T1000 (cell line): ENCODE data around the gene SNX8.
A peak's percentile ranks its signal among the peaks of the same experiment; 100 is the strongest.
"Not testable (repeated sequence)": the region's sequence is repeated elsewhere in the genome, so short reads cannot be mapped to it uniquely, and the experiment has no call there.

ENCODE experiments used
- DNase-seq: peaks from one replicate; lab custom pipeline; 2025; ENCODE audit warnings: mixed read lengths; lab: John Stamatoyannopoulos, UW

The SNX8 gene

DNA sequence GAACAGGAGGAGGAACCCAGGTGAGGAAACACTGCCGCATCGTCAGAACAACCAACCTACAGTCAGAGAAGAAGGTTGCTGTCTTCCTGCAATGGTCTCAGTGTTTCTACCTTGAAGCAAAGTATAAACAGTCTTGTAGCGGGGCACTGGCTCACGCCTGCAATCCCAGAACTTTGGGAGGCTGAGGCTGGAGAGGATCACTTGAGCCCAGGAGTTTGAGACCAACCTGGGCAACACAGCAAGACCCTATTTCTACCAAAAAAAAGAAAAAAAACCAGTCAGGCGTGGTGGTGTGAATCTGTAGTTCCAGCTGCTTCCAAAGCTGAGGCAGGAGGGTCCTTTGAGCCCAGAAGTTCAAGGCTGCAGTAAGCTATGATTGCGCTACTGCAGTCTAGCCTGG, 23.4 kb downstream of the SNX8 start:
- DNase-seq: no peak

DNA sequence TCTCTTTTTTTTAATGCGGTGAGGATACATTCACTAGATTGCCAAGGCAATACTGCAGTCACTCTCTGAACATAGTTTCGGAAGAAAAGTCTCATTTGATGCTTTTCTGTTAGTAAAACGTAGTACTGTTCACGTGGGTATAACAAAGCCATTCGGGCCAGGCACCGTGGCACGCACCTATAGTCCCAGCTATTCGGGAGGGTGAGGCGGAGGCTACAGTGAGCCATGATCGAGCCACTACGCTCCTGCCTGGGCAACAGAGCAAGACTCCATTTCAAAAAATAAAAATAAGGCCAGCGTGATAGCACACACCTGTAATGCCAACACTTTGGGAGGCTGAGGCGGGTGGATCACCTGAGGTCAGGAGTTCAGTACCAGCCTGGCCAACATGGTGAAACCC, 24.6 kb downstream of the SNX8 start:
- DNase-seq: no peak

DNA sequence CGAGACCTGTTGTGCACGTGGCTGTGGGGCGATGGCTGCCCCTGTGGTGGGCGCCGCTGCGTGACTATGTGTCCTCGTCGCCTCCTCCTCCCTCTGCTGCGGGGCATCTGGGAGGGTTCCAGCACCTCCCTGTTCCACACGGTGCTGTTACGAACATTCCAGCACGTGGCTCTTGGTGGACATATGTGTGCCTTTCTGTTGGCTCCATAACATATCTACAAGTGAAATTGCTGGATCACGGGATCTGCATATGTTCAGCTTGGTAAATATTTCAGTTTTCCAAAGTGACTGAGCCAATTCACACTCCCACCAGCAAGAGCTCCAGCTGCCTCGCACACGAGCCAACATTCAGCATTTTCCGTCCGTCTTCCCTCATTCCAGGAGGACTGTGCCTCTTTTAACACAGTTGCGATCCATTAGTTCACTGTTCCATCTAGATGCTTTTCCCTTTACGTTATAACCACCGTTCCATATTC, 25.1 kb downstream of the SNX8 start:
- DNase-seq: no peak

DNA sequence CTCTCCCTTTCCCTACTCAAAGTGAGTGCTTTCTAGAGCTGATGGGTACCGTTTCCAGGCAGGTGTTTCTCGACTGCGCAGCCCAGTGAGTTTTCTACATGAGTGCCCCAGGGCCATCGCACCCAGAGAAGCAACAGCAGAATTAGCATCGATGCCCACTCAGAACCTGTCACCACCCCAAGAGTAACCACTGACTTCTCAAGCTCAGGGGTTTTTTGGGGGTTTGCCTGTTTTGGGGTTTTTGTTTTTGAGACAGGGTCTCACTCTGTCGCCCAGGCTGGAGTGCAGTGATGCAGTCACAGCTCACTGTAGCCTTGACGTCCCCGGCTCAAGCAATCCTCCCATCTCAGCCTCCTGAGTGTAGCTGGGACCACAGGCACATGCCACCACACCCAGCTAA, 25.7 kb downstream of the SNX8 start:
- no peak for DNase-seq

DNA sequence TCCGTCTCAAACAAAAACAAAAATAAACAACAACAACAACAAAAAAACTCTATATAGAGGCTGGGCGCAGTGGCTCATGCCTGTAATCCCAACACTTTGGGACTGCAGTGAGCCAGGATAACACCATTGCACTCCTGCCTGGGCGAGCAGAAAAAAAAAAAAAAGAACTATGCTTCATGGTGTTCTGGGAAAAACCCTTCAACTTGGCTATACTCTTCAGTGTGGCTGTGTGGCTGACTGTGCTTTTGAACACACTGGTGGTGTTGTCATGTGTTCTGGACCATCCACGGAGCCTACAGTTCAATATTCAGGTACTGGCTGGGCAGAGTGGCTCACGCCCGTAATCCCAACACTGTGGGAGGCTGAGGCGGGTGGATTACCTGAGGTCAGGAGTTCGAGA, 26.5 kb downstream of the SNX8 start:
- no peak for DNase-seq

DNA sequence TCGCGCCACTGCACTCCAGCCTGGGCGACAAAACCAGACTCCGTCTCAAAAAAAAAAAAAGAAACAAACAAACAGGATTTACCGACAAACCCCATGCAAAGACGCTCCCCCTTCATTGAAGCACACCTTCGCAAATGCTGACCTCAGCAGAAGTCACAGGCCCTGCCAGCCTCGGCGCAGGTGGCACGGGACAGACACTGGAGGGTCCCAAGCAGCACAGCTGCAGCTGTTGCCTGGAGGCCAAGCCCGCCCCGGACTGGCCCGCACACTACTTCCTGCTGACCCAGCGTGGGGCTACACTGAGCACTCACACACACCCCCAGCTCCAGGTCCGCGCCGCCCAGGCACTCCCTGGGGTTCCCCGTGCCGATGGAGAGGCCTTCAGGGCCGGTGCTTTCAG, 31.2 kb downstream of the SNX8 start:
- DNase-seq: no peak

DNA sequence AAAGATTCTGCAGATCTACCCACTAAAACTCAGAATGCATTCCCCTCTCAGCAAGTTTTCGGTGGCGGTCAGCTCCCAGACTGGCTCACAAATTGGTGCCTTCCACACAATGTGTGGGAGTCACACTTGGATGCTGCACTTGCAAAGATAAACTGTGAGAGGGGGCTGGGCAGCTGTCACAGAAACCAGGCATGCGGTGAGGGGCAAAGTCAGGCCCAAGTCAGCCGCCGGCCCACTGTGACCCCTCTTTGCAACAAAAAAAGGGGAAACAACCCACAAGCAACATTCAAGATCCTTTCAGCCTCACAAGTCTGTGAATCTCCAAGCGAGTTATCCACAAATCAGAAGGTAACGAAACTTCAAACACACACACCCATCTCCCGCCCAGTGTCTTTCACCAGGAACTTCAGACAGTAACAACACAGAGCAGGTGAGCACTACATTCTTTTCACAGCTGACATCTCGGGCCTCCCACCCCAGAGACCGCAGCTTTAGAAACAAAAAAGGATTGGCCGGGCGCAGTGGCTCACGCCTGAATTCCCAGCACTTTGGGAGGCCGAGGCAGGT, 32.0 kb downstream of the SNX8 start:
- no peak for DNase-seq

DNA sequence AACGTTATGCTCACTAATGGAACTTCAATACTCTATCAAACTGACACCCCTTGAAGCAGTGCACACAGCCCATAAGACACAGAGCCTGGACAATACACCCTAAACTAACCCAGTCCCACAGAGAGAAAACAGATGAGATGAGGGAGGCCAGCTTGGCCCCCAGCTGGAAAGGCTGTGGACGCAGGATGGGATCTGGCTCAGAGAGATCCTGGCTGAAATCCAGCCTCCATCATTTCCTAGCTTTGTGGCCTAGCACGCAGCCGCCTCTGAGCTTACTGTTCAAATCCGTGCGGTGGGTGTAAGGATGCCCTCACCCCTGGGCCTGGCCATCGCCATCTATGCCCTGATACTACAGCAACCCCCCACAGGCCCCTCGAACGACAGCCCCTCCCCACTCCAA, 32.7 kb downstream of the SNX8 start:
- DNase-seq: no peak

DNA sequence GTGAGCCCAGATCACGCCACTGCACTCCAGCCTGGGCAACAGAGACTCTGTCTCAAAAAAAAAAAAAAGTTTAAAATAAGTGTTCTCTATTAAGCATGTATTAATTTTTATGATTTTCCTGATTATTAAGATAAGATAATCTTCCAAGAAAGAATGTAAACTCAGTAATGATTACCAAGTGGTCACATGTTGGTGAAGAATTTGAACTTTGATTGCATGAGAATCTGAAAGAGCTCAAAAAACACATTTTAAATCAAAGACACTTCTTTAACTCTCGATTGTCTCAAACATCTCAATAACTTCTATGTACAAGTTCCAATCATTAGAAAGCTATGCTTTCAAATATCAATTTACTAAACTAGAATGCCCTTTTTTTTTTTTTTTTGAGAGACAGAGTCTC, 33.8 kb downstream of the SNX8 start:
- no peak for DNase-seq

DNA sequence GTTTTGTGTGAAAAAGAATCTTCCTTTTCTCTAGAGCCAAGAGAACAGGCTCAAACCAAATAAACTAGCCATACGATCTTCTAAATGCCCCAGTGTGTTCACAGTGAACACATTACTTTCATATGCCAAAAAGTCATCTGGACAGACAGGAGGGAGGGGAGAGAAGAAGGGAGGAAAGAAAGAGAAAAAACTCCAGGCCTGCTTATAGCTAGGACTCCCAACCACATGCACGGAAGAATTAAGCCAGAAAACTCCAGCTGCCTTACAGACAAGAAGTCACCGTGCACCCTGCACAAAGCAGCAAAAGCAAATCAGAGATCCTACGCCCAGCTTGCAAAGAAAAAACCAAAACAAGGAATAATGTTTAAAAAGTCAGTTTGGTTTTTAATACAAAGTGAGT, 34.3 kb downstream of the SNX8 start:
- DNase-seq: no peak

DNA sequence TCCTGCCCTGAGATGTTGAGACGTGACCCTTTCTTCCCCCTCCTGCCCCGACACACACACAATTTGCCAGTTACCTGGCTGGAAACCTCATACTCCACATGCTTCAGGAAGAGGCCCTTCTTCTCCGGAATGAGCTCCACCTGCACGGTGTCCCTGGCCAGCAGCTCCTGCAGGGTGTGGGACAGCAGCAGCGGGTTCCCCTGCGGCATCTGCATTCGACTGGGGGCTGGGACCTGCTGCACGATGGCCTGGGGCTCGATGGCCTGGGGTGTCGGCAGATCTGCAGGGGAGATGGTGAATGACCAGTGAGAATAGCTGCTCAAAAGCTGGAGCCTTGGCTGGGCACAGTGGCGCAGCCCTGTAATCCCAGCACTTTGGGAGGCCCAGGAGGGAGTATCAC, 36.2 kb downstream of the SNX8 start:
- no peak for DNase-seq

DNA sequence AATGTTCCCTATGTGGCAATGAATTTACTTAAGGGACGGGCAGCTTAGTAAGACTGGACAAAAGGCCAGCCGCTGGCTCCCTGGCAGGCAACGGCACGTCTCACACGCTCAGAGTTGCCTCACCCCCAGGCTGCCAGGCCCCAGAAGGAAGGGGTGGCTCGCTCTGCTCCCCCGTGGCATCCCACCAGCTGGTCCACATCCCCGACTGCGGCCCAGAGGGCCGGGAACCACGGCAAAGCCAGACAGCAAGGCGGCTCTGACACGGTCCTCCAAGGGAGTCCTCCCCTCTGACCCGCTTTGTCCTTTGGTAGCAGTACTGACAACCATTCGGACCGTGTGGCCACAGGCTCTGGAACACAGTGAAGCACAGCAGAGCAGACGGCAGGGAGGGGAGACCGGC, 38.1 kb downstream of the SNX8 start:
- no peak for DNase-seq

DNA sequence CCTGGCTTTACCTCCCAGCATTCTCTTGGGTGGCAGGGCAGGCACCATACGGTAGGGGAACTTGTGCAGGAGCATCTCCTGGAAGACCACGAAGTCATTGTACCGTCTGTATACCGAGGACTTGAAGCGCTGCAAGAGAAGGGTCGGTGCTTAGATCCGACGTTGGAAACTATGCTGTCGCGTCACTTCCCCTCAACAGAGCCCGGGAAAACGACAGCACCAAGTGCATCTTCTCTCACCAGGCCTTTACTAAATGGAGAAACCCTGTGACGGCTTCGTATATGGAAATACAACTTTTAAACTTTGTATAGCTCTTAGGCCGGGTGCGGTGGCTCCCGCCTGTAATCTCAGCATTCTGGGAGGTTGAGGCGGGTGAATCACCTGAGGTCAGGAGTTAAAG, 39.1 kb downstream of the SNX8 start:
- DNase-seq: no peak

DNA sequence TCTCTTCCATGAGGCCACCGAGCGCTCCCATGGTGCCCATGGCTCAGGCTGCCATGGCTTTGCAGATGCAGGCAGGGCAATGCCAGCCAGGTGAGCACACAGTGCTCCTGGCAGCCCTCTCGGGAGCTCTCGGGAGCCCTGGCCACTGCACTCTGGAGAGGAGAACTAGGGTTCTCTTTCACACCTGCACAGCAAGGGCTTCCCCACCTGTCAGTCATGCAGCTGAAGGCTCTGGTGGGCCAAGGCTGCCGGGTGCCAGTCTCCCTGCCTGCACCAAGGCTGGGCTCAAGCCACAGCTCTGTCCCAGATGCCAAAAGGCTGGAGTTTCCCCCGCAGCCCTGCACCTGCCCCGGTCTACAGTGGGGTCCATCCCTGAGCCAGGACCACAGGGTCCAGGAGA, 39.6 kb downstream of the SNX8 start:
- DNase-seq: no peak

DNA sequence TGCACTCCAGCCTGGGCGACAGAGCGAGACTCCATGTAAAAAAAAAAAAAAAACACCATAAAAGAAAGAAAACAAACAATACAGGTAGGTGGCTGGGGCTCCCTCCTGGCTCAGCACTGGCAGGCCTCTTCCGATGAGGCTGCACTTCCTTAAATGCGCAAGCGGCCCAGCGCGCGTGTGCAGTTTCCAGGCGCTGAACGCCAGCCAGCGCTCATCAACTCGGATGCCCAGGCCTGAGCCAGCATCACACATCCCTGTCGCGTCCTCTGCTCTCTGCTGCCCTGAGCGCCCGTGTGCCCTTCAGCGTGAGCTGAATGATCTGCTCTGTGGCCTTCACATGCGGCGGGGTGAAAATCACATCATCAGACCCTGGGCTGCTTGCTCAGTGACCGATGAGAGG, 40.4 kb downstream of the SNX8 start:
- no peak for DNase-seq

DNA sequence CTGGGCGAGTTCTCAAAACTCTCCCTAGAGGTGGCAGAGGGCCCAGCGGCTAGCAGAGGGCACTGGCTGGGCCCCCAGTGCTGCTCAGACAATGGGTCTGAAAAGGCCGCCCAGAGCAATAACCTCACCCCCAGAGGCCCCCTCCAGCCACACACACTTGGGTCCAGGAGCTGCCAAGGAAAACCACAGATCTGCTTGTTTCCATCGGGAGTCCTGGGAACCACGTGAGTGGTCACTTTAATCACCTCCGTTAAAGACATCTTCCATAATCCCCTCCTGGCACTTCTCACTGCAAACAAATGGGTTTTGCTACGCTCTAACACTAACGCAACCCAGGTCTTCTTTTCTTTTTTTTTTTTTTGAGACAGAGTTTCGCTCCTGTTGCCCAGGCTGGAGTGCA, 42.2 kb downstream of the SNX8 start:
- no peak for DNase-seq

DNA sequence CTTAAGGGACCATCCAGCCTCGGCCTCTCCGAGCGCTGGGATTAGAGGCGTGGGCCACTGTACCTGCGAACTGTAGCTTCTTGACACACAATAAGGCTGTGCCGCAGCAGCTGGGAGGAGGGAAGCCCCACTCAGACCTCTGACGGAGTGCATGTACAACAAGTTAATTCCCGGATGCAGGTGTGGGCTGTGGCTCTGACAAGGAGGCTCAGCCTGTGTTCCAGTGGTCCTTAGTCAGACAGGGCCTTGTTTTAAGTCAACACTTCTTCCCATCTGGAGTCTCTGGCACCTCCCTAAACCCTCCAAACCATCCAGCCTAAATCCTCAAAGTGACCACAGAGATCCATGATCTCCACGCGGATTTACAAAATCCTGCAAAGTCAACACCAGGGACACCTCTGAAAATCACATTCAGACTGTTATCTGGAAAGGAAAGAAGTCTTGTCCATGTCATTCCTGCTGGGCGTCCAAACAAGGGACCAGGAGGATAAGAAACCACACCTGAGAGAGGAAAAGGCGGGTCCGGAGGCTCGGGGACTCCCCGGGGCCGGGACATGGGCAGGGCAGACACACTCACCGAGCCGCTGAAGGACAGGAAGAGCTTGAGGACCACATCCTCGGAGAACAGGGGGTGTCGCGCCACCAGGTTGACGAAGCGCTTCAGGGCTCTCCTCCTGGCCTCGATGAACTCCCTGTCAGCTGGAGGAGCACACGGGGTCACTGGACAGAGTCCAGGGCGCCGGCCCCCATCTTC, 42.8 kb downstream of the SNX8 start:
- DNase-seq: no peak

DNA sequence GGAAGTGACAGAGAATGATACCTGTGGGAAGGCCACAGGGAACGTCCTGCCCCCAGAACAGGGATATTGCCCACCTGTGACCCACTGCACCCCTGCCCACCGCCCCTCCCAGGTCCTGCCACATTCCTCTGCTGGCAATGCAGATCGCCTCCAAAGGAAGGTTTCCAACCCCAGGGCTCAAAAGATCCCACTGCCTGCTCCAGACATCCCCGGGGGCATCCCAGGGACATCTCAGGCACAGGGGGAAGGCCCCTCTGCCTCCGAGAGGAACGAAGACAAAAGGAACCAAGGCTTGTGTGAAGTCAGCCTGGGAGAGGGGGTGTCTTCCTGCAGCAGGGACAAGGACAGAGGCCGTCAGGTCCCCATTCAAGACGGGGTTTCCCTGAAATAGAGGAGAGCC, 43.7 kb downstream of the SNX8 start:
- DNase-seq: no peak

DNA sequence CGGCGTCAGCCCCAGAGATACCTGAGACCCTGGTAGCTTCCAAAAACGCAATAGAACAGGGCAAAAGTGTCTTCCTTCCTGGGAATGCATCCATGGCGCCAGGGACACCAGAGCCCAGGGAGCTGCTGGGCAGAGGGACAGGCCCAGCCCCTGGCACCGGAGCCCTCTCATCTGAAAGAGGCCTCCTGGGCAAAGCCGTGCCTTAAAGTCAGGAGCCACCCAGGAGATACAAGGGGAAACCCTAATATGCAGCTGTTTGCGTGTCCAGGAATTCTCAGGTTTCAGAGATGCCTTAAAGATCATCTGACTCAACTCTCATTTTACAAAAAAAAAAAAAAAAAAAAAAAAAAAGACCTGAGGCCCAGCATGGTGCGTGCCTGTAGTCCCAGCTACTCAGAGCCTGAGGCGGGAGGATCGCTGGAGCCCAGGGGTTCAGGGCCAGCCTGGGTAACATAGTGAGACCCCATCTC, 44.2 kb downstream of the SNX8 start:
- DNase-seq: no peak

DNA sequence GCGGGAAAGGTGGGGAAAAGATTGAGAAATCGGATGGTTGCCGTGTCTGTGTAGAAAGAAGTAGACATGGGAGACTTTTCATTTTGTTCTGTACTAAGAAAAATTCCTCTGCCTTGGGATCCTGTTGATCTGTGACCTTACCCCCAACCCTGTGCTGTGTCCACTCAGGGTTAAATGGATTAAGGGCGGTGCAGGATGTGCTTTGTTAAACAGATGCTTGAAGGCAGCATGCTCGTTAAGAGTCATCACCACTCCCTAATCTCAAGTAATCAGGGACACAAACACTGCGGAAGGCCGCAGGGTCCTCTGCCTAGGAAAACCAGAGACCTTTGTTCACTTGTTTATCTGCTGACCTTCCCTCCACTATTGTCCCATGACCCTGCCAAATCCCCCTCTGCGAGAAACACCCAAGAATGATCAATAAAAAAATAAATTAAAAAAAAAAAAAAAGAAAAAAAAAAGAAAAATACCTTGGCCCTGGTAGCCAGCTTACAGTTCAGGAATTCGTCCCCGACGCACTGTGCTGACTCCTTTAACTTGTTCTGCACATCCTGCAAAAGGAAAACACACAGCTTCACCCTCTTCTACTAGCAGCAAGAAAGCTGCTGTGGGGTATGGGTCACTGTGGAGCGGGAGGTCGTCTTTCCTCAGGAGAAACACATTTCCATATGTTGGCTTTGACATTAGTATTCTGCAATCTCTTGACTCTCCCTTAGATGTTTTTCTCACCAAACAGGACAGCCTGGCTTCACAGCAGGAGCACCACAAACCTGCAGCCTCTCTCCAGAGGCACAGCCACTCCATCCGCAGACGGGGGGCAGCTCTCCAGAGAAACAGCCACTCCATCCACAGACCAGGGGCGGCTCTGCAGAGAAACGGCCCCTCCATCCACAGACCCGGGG, 44.9 kb downstream of the SNX8 start:
- not testable (repeated sequence) for DNase-seq

DNA sequence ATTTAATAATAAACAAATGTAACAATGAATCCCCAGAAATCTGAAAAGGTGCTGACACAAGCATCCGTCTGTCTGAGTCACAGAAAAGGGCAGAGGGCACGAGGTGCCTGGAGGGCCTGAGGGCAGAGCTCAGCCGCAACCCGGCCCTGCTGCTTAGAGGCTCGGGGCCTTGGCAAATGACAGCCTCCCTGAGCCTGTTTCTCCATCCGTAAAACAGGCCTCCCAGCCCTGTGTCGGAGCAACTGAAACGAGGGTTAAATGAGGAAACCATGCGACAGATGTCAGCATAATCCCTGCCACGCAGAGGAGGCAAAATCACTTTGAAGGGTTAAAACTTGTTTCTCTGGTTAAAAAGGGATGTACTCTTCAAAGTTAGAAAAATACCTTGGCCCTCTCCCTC, 47.3 kb downstream of the SNX8 start:
- peak; percentile 82 for DNase-seq

DNA sequence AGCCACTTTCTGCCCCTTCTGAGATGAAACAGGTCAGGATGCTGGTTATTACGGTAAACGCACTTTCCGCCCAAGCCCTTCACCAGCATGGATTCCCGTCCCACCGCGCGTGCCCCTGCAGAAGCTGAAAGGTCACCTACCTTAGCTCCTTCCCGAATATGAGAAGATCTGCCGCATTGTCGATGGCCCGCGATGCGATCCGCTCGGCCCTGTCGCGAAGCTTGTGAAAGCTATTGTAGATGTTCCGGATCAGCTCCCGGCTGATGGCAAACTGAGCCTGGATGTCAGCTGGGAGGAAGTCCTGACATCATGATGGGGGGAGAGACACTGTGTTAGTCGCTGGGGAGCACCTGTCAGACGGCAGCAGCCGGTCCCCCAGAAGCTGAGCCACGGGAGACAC, 50.1 kb downstream of the SNX8 start:
- DNase-seq: no peak

DNA sequence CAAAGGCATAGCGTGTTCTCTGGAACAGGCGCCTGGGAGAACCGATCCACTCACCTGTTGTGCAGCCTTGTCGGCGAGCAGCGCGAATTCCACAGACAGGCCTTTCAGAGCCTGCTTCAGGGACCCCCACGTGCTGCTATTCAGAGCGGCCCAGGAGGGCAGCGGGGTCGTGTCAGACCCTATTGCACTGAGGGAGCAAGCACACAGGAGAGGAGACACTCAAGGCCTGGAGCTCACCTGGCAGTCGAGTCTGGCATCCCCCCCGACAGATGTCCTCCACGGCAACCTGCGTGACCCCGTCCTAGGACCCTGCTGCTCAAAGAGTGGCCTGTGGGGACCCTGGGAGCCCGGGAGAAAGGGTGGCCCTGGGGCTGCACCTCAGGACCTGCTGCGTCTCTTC, 51.1 kb downstream of the SNX8 start:
- no peak for DNase-seq
